HepG2 (cell line): ENCODE results near the gene USP24. TPM values are rescaled to one million over a fixed set of nuclear protein-coding genes. Genes with fewer than 3 reads are reported as not detected.

Experiments
- ARID5B ChIP-seq: IDR thresholded peaks from 2 replicates; pipeline ENCODE4 v1.4.0; 2020; ENCODE audit warnings: mild to moderate bottlenecking, missing genetic modification reagents
- CBX5 ChIP-seq: sonication (generic); formaldehyde crosslinking; IDR thresholded peaks from 2 replicates; pipeline ENCODE4 v1.4.0; 2020; ENCODE audit warnings: missing genetic modification reagents, borderline replicate concordance
- FOXK1 ChIP-seq: sonication (generic); formaldehyde crosslinking; IDR thresholded peaks from 2 replicates; pipeline ENCODE4 v1.4.0; 2020; ENCODE audit warnings: low read depth, missing genetic modification reagents, borderline replicate concordance
- GATAD1 ChIP-seq: IDR thresholded peaks from 2 replicates; pipeline ENCODE4 v1.6.1; 2016; ENCODE audit warnings: missing genetic modification reagents, missing compliant biosample characterization
- ISL2 ChIP-seq: sonication (generic); formaldehyde crosslinking; IDR thresholded peaks from 2 replicates; pipeline ENCODE4 v1.5.0; 2020; ENCODE audit warnings: missing genetic modification reagents
- MIER3 ChIP-seq: IDR thresholded peaks from 2 replicates; pipeline ENCODE4 v1.6.1; 2016; ENCODE audit warnings: missing compliant biosample characterization, borderline replicate concordance
- NCOR1 ChIP-seq: fragments of 200-600 bp; sonication (generic); IDR thresholded peaks from 2 replicates; pipeline ENCODE4 v1.7.0; 2017; ENCODE audit warnings: antibody characterized with exemption, low read length, borderline replicate concordance
- PAX8 ChIP-seq: sonication (generic); formaldehyde crosslinking; IDR thresholded peaks from 2 replicates; pipeline ENCODE4 v1.8.0; 2022; ENCODE audit warnings: mild to moderate bottlenecking, missing genetic modification reagents, borderline replicate concordance
- PRDM10 ChIP-seq: sonication (generic); formaldehyde crosslinking; IDR thresholded peaks from 2 replicates; pipeline ENCODE4 v1.4.0; 2020; ENCODE audit warnings: low read depth, missing genetic modification reagents
- TRIM24 ChIP-seq: sonication (generic); formaldehyde crosslinking; IDR thresholded peaks from 2 replicates; pipeline ENCODE4 v1.8.0; 2022; ENCODE audit warnings: mild to moderate bottlenecking, missing genetic modification reagents
- ZBTB7A ChIP-seq: sonication (generic); formaldehyde crosslinking; IDR thresholded peaks from 2 replicates; pipeline ENCODE4 v1.8.0; 2022; ENCODE audit warnings: mild to moderate bottlenecking, missing genetic modification reagents
- ZC3H13 ChIP-seq: sonication (generic); formaldehyde crosslinking; IDR thresholded peaks from 2 replicates; pipeline ENCODE4 v1.8.1; 2023; ENCODE audit warnings: mild to moderate bottlenecking, missing genetic modification reagents, moderate library complexity
- ZNF12 ChIP-seq: sonication (generic); formaldehyde crosslinking; IDR thresholded peaks from 2 replicates; pipeline ENCODE4 v1.5.0; 2020; ENCODE audit warnings: missing genetic modification reagents
- ZNF264 ChIP-seq: sonication (generic); formaldehyde crosslinking; IDR thresholded peaks from 2 replicates; pipeline ENCODE4 v1.4.0; 2020; ENCODE audit warnings: missing genetic modification reagents
- ZNF563 ChIP-seq: sonication (generic); formaldehyde crosslinking; IDR thresholded peaks from 2 replicates; pipeline ENCODE4 v1.8.0; 2022; ENCODE audit warnings: mild to moderate bottlenecking, moderate library complexity, missing genetic modification reagents
- ZNF7 ChIP-seq: IDR thresholded peaks from 2 replicates; pipeline ENCODE4 v1.6.1; 2016; ENCODE audit warnings: missing biosample characterization, missing genetic modification reagents
- ZNF737 ChIP-seq: sonication (generic); formaldehyde crosslinking; IDR thresholded peaks from 2 replicates; pipeline ENCODE4 v1.5.0; 2020; ENCODE audit warnings: missing genetic modification reagents, mild to moderate bottlenecking, borderline replicate concordance
- ZSCAN31 ChIP-seq: sonication (generic); formaldehyde crosslinking; IDR thresholded peaks from 2 replicates; pipeline ENCODE4 v1.5.0; 2020; ENCODE audit warnings: low read depth, mild to moderate bottlenecking, missing genetic modification reagents
- polyA plus RNA-seq, 8 experiments: library from polyadenylated mRNA; depleted of rRNA in 3 of 8; stranded (reverse) in 7 of 8; unstranded in 1 of 8; fragments of >200 nt; fragmentation: Illumina TruSeq in 4 of 8; extraction: Trizol in 4 of 8; gene quantifications; 2 replicates each; pipeline versions ENCODE4 v1.2.1 to v1.2.3, GENCODE V29; 2011 to 2016; ENCODE audit warnings: low read depth in 4 of 8, missing spikeins in 1 of 8, mixed read lengths in 1 of 8; ENCODE audit not compliant: insufficient read depth in 1 of 8
- total RNA-seq, 5 experiments: library from RNA; depleted of rRNA; stranded (reverse); fragments of >200 nt; fragmentation: Illumina TruSeq; extraction: Trizol; gene quantifications; 2 replicates each; pipeline ENCODE4 v1.2.3, GENCODE V29; 2016; ENCODE audit warnings: low read depth in 1 of 5
- TF ChIP-seq, protein P1 (sequence below): sonication (generic); formaldehyde crosslinking; IDR thresholded peaks from 2 replicates; pipeline ENCODE4 v1.5.1; 2020; ENCODE audit warnings: missing genetic modification reagents, mild to moderate bottlenecking, borderline replicate concordance
- TF ChIP-seq, protein P2 (sequence below): sonication (generic); formaldehyde crosslinking; conservative IDR thresholded peaks from 2 replicates; pipeline ENCODE4 v1.4.0; 2020; ENCODE audit warnings: missing genetic modification reagents
- TF ChIP-seq, protein P3 (sequence below): IDR thresholded peaks from 2 replicates; pipeline ENCODE4 v1.6.1; 2016; ENCODE audit warnings: missing genetic modification reagents, missing compliant biosample characterization

Gene USP24
- total and polyA plus RNA-seq, 2 of the 13 experiments (the other 11 are each of a cell fraction or from before 2014, with no cell fraction given), result 18.8 to 47.6 TPM

- TF ChIP-seq, protein P1, sequence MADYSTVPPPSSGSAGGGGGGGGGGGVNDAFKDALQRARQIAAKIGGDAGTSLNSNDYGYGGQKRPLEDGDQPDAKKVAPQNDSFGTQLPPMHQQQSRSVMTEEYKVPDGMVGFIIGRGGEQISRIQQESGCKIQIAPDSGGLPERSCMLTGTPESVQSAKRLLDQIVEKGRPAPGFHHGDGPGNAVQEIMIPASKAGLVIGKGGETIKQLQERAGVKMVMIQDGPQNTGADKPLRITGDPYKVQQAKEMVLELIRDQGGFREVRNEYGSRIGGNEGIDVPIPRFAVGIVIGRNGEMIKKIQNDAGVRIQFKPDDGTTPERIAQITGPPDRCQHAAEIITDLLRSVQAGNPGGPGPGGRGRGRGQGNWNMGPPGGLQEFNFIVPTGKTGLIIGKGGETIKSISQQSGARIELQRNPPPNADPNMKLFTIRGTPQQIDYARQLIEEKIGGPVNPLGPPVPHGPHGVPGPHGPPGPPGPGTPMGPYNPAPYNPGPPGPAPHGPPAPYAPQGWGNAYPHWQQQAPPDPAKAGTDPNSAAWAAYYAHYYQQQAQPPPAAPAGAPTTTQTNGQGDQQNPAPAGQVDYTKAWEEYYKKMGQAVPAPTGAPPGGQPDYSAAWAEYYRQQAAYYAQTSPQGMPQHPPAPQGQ (CRISPR knock-in tag), result no peak
- TF ChIP-seq CBX5 (CRISPR knock-in tag) (no peak), ZC3H13 (CRISPR knock-in tag) (no peak), TRIM24 (no peak), ARID5B (0 out of 2 replicates have a peak, but pooled peaks have one; percentile 10), FOXK1 (no peak), ZNF7 (CRISPR knock-in tag) (no peak), GATAD1 (CRISPR knock-in tag) (no peak), ZNF12 (CRISPR knock-in tag) (no peak), PAX8 (CRISPR knock-in tag) (no peak), PRDM10 (no peak), ZNF737 (CRISPR knock-in tag) (no peak), ZNF563 (CRISPR knock-in tag) (no peak), ZSCAN31 (no peak), MIER3 (CRISPR knock-in tag) (0 out of 2 replicates have a peak, but pooled peaks have one; percentile 26), ISL2 (CRISPR knock-in tag) (no peak), ZBTB7A (no peak), ZNF264 (no peak), NCOR1 (no peak)
- TF ChIP-seq, protein P2, sequence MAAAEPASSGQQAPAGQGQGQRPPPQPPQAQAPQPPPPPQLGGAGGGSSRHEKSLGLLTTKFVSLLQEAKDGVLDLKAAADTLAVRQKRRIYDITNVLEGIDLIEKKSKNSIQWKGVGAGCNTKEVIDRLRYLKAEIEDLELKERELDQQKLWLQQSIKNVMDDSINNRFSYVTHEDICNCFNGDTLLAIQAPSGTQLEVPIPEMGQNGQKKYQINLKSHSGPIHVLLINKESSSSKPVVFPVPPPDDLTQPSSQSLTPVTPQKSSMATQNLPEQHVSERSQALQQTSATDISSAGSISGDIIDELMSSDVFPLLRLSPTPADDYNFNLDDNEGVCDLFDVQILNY (CRISPR knock-in tag), result no peak
- TF ChIP-seq, protein P3, sequence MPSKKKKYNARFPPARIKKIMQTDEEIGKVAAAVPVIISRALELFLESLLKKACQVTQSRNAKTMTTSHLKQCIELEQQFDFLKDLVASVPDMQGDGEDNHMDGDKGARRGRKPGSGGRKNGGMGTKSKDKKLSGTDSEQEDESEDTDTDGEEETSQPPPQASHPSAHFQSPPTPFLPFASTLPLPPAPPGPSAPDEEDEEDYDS (CRISPR knock-in tag), result no peak
These were observed 179.3 kb downstream of the USP24 start (continued) for GRCh38 chr1:55035904-55036303.
